Fibroblast of skin of right biceps (primary cell): ENCODE data around the gene TBC1D5.

ENCODE experiments used
- DNase-seq: peaks from one replicate; pipeline ENCODE4 v3.0.0-alpha.2; 2013

TBC1D5 gene

DNA sequence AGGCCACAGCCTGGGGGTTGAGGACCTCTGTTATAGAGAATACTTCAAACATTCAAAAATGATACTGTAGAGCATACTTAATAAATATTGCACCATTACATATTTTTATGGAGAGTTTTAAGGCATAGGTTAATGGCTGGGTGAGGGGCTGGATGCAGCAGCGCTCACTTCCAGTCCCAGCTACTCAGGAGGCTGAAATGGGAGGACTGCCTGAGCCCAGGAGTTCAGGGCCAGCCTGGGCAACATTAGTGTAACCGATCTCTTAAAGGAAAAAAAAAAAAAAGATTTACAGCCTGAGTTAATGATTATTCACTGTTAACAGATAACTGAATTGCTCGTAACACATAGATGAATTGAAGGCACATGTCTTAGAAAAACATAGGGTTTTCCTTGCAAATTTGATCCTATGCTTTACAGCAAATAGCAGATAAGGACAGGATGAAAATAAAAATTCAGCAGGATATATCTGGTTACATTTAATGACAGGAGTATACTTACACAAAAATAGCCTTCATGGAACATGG is 282.9 kb downstream of the TBC1D5 start:
- no peak for DNase-seq

DNA sequence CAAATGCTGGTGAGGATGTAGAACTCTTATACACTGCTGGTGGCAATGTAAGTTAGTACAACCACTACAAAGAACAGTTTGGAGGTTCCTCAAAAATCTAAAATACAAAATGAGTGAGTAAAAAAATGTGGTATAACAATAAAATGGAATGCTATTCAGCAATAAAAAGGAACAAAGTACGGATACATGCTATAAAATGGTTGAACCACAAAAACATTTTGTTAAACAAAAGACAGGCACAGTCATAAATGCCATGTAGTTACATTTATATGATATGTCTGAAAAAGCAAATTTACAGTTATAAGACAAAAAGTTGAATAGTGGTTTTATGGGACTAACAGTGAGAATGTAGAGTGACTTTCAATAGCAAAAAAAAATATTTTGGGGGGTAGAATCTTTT is 285.8 kb downstream of the TBC1D5 start:
- DNase-seq: no peak

GRCh38 chr3:17456046-17456445 is 286.4 kb downstream of the TBC1D5 start:
- DNase-seq: peak; percentile 45

- no peak for DNase-seq
Observed at GRCh38 chr3:17444865-17445264, 297.6 kb downstream of the TBC1D5 start.

GRCh38 chr3:17443142-17443541 is 299.3 kb downstream of the TBC1D5 start:
- no peak for DNase-seq

GRCh38 chr3:17442332-17443049 is 299.9 kb downstream of the TBC1D5 start:
- peak; percentile 3 for DNase-seq

DNA sequence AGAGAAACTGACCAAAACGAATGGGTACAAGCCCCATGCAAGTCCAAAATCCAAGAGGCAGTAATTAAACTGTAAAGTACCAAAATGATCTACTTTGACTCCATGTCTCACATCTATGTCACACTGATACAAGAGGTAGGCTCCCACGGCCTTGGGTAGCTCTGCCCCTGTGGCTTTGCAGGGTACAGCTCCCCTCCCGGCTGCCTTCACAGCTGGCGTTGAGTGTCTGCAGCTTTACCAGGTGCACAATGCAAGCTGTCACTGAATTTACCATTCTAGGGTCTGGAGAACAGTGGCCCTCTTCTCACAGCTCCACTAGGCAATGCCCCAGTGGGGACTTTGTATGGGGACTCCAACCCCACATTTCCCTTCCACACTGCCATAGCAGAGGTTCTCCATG is 308.6 kb downstream of the TBC1D5 start:
- no peak for DNase-seq

GRCh38 chr3:17432236-17432635 is 310.2 kb downstream of the TBC1D5 start:
- peak; percentile 6 for DNase-seq

DNA sequence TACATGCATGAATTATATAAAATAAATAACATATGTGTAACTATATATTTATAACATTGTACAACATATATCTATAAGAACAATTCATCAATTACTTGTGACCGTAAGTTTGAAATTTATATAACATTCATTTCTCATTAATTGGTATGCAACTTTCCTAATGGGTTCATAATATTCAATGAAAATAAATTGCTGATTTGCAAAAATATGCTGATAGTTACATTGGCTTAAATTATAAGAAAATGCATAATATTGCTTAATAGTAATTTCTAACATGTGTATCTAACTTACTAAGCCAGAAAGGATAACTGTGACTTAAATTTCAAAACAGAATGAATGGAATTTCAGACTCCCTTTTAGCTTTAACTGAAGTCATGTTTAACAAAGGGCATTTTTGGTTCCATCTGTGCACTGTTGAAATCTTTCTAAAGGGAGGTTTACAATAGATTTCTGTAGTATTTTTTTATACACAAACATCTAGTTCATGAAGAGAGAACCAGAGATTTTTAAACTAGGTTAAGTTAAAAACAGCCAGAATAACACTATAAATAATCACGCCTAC is 310.9 kb downstream of the TBC1D5 start:
- peak; percentile 19 for DNase-seq

DNA sequence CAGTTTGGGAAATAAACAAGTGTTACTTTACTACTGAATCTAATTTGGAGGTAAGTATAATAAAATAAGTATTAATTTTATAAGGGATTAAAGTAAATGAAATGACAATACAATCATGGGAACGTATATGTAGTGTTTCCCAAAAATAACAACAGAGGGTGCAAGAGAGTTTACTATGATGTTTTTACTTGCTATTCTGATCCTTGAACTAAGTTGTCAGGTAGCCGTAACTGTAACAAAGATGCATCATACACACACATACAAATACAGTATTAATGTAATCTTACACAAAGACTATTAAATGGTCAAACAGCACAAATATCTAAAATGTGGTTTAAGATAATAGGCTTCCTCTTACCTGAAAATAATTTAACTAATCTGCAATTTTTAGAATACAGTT is 311.4 kb downstream of the TBC1D5 start:
- peak; percentile 35 for DNase-seq

DNA sequence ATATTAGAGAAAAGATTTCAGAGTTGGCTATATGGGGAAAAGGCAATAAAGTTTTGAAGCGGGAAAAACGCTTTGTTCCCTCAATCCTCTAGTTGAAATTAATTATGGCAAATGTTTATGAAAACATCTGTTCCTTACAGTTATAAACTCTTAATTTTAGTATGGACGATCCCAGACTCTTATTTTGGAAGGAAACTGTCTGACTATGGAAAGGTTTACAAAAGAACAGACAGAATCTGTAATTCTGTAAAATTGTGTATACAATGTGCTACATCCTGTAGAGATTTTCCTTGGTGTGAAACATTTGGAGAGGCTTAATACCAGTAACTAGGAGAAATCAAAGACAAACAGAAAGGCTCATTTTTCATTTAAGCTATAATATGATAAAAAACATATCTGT is 311.8 kb downstream of the TBC1D5 start:
- no peak for DNase-seq

GRCh38 chr3:17423786-17424536 is 318.5 kb downstream of the TBC1D5 start:
- peak; percentile 14 for DNase-seq

- no peak for DNase-seq
Observed at GRCh38 chr3:17422636-17423035, 319.8 kb downstream of the TBC1D5 start.

GRCh38 chr3:17420668-17421067 is 321.8 kb downstream of the TBC1D5 start:
- DNase-seq: no peak

- DNase-seq: peak; percentile 48
Observed at GRCh38 chr3:17412950-17413530, 329.4 kb downstream of the TBC1D5 start.

- DNase-seq: no peak
Observed at GRCh38 chr3:17411157-17411877, 331.1 kb downstream of the TBC1D5 start.

DNA sequence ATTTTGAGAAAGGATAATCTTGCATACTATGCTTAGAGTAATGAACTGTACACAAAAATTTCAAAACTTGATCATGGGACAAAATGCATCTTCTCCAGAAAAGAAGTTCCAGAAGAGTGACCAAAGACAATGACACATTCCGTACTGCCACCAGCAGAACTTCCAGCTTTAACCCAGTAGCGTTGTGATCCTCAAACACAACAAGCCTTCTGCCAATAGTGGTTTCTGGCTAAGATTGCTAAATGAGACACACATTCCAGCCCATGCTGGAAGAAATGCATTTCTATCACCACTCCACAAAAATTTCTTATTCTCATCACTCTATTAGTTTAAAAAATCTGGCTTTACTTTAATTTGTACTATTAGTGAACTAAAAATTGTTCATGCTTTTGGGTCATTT is 334.9 kb downstream of the TBC1D5 start:
- DNase-seq: peak; percentile 9

- no peak for DNase-seq
Observed at GRCh38 chr3:17404548-17404947, 337.9 kb downstream of the TBC1D5 start.

GRCh38 chr3:17402442-17402841 is 340.0 kb downstream of the TBC1D5 start:
- no peak for DNase-seq

DNA sequence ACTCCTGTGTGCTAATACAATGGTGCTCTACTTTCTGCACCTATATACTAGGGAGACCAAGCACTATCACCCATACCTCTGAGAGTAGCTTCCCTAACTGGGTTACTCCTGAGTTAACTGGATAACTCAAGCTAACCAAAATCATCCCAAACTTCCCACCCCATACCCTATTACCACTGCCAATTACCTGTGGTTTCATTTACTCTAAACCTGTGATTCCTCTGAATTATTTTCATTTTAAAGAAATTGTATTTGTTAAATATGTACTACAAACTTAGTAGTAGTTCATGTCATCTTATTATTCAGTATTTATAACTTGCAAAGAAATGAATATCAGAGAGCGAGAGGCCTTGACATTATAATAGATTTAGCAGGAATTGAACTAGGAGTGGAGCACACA is 340.5 kb downstream of the TBC1D5 start:
- no peak for DNase-seq

DNA sequence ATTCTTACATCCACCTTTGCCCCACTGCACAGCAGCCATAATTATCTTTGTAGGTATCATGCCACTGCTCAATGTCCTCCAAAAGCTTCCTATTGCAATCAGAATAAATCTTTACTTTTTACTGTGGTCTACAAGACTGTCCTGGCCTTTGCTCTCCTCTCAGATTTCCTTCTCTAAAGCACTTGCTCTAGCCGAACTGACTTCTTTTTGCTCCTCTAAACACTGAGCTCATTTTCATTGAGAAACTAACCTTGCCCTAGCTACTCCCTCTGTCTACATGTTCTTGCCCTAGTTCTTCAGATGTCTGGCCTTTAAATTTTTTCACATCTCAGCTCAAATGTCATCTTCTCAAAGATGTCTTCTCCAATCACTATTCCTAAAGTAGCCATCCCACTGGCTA is 342.8 kb downstream of the TBC1D5 start:
- no peak for DNase-seq

GRCh38 chr3:17398959-17399551 is 343.4 kb downstream of the TBC1D5 start:
- DNase-seq: no peak
